NCI-H748 (cell line): ENCODE measurements around the gene MYBPH.

Experiments used
- DNase-seq: peaks from one replicate; lab custom pipeline; 2025; ENCODE audit not compliant: unreplicated experiment; lab: John Stamatoyannopoulos, UW

Gene MYBPH

DNA sequence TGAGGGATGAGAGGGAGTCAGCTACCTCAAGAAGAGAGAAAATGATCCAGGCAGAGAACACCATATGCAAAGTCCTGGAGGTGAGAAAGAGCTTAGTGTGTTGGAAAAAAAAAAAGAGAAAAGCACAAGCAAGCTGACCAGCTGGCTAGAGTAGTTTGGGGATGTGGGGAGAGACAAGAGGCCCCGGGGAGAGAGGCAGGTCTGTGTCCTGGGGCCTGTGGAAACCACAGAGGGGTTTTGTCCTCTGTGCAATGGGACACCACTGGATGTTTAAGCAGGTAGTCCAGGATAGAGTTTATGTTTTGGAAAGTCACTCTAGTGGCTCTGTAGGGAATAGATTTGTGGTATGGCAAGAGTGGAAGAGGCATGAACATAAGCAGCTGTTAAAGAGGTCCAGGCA, 25.3 kb upstream of the MYBPH start:
- DNase-seq, result no peak

DNA sequence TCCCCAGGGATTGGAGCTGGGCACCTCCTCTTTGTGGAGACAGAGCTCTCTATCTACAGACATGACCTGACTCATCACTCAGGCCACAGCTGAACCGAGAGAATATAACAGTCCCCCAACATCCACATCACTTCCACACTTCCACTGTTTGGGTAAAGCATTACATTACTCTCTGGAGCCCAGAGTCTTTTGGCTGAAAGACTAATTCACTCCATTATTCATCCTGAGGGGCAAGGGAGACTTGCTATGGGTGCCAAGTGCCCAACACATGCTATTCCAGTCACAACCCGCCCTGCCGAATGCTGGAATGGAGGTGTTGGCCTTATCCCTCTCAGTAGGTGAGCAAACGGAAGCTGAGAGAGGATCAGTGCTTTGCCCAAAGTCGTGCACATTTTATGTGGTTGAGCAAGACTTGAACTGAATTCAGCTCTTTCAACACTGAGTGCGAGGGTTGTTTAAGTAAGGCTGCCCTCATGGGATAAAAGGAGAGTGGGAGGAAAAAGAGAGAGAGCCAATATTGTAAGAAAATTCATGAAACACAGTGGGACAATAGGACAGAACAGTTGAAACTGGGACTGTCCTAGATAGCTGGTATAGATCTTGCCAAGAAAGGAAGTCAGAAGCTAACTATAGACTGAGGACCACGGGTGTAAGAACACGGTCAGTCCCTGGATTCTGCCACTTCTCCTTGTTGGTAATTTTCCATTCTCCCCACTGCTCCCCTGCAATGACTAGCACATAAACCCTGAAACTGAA, 24.4 kb upstream of the MYBPH start:
- no peak for DNase-seq

DNA sequence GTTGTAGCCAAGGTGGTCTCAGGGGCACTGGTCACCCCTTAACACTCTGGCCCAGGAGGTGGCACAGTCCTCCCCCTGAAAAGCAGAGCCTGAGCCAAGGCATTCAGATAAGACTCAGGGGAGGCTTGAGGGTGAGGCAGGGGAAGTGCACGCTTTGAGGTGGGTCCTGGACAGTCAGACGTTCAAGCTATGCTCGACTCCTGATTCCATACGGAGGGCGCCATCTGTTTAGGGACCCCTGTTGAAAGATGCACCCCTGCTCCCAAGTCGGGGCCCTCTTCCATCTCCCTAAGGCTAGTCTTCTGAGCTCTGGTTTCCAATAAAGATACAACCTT, 23.8 kb upstream of the MYBPH start:
- no peak for DNase-seq

DNA sequence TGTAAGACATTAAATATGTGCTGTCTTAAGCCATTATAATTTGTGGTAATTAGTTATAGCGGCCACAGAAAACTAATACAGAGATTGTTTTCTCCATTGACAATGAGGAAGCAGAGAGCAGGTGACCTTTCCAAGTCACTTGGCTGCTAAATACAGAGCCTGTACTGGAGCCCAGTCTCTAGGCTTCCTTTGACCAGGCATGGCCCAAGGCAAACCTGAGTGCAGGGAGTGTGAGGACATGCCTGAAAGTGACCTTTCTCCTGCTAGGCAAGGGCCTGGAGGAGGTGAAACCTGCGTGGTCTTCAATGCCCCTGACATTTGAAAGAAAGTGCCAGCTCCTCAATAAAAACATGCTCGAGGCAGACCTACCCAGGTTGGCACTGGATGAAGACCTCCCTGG, 23.4 kb upstream of the MYBPH start:
- no peak for DNase-seq

DNA sequence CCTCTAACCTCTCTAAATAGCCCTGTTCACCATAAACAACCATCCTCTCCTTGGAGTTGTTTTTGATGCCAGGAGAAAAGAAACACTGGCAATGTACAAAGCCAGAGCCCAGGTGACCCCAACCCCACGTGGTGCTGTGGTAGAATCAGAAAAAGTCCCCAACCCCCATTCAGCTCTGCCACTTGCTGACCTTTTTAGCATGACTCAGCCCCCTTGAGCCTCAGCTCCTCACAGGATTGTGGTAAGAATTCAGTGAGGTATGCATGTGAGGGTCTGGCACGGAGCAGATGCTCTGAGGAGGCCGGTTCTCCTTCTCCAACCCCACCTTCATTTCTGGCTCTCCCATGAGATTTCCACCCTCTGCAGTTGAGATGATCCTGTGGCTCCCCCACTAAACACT, 22.0 kb upstream of the MYBPH start:
- DNase-seq, result no peak

DNA sequence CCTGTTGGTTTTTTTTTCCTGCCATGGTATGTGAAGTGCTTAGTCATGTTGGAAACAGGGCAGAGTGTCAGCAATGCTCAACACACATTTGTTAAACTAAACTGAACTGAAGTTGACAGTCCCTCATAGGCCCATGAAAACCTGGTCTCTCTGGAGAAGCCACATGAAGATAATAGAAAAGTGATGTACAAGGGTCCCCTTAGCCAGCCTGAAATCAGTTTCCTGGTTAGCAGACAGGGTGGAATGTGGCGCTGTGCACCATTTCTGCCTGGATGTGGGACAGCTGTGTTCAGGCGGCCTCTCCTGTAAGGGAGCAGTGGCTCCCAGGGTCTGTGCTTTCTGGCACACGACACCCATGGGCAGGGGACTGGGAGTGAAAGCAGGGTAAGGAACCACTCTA, 20.7 kb upstream of the MYBPH start:
- DNase-seq, result no peak

DNA sequence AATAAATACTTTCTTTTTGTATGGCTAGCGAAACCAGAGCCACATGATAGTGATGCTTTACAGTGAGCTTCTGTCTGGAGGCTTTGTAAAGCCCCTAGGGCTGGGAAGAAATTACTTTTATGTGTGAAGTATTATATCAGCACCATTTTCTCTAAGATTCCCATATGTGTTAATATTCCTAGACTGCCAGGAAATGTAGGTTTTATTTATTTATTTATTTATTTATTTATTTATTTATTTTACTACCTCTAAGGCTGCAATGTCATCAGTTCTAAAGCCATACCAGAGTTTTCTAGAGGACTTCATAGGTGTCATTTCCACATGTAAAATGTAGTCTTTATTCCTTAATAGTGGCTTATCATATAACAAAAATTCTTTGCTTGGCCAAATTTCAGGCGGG, 15.3 kb upstream of the MYBPH start:
- no peak for DNase-seq

DNA sequence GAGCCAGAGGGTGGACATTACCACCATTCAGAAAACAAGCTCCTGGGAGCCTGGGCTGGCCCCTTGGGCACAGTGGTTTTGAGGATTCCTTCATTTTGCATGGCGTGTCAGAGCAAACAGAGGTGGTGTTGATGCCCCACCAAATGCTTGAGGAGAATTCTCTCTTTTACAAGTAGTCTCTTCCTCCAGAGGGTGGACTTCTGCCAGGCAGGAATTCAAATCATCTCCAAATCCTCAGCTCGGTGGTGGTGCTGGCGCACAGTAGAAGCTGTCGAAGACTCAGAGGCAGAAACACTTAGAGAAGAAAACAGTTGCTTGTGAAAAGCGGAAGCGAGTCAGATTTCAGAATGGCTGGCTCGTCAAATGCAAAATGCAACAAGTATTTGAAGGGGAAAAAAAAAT, 14.3 kb upstream of the MYBPH start:
- no peak for DNase-seq

DNA sequence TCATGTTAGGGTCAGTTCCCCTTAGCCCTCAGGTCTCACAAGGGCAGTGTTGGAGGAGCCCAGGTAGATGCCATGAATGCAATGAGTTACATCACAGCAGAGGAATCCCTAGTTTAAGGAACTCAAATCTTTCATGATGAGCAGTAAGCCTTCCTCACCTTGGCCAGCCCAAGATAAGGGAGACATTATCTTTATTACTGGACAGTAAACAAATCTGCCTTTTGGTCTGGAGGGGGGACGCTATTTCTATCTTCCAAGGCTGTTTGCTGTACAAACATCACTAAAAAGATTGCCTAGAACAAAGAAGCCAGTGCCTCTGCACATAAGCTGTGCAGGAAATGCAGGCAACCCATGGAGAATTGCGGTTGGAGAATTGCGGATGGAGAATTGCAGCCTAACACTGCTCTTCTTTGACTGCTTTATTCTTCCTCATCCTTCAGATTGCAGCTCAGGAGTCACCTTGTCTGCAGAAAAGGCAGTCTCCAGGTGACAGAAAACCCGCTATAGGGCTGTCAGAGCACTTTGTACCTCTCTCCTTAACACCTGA, 13.1 kb upstream of the MYBPH start:
- no peak for DNase-seq

DNA sequence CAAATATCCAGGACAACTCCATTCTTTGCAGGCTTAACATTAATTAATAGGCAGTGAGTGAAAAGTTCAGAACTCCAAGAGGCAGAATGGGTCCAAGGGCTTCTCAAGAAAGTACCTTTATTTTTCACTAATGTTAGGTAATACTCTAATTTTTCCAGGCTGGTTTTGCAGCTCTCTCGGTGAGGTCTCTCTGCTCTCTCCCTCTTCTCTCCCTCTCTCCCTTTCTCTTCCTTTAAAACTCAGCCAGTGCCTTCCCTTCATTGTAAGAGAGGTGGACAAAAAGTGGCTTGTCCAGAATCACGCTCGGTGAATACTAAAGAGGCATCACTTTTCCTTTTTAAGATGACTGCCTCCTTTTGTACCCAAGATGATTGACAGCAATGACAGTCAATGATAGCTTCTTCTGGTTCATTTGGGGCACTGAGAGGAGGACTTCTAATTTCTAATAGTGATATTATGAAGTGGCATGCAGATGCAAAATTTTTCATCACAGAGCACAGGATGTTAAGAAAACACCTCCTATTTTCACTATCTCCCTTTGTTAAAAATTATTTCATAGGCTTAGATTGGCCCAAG, 12.2 kb upstream of the MYBPH start:
- no peak for DNase-seq

DNA sequence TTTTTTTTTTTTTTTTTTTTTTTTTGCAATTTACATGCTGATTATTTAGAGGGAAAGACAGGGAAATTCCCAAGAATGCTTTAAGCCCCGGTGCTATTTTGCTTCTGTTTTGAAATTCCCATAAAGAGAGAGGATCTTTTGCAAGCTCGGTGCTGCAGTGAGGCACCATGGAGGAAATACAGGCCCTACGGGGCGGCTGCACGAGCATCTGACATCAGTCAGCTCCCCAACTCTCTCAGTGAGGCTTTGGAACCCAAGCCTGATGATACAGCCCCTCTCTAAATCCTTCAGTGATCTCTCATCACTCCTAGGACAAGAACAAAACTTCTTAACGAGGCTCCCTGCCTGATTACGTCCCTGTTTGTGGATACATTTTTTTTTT, 11.7 kb upstream of the MYBPH start:
- no peak for DNase-seq

DNA sequence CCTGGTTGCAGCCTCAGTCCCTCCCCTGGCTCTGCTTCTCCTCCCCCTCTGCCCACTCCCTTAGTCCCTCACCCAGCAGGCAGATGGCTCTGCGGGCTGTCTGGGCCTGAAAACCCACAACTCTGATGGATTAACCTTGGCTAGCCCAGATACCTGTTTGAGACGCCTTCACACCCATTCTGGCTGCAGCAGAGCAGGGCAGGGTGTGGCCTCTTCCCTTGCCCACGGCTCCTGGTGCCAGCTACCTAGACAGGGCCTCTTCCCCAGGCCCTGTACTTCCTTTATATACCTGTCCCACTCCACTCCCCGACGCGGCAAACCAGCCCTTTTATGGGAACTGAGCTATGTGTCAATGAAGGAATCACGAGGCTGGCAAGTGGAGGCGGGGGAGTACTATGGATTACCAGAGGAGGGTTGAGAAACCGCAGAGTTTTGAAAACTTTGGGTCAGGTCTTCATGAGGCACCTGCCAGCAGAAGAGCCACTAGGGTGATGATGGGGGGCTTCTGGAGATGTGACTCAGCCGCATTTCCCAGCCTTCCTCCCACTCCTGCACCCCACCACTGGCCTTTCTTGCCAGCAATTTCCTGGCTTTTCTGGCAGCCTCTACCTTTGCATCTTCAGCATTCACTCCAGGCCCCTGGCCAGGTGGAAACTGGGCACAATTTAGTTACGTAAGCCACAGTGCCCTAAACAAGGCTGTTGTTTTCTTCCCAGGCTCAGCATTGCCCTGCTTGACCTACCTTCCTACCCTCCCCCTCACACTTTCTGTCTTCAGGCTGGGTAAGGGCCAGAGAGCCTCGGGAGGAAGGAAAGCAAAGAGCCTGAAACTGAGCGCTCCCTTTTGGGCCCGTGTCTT, 11.0 kb upstream of the MYBPH start, which contains the start of gene CHI3L1:
Gene CHI3L1 (minus strand): TSS at position 259 of the 858 bp plus-strand sequence. CDS start 81 bp downstream, at position 178.
- no peak for DNase-seq

DNA sequence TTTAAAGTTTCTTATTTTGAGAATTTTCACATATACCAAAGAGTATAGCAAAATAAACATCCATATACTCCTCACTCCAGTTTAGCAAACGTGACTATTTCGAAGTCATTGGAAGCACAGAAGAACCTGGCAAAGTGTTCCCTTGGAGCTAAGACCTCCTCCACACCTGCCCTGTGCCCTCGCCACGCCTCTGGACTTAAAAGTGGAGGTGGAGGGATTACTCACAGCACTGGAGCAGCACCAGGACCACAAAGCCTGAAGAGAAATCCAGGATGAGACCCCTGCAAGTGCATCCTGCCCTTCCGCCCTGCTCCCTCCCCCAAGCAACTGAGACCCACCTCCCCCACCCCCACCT, 10.4 kb upstream of the MYBPH start:
- DNase-seq, result no peak

DNA sequence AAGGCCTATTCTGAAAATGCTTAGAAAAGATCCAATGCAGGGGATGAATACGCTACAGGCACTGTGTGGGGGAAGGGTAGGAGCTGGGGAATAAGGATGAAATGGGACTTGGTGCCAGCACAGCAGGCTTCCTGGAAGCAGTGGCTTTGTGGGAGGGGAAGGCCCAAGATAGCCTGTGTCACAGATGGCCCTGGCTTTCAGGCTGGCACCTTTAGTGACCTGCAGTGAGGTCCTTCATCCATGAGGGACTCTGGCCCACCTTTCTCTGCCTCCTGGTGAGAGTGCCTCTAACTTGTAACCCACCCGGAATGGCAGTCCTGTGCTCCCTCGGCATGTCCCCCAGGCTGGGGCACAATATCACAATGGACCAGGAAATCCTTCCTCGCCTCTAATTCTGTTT, 10.0 kb upstream of the MYBPH start:
- no peak for DNase-seq

DNA sequence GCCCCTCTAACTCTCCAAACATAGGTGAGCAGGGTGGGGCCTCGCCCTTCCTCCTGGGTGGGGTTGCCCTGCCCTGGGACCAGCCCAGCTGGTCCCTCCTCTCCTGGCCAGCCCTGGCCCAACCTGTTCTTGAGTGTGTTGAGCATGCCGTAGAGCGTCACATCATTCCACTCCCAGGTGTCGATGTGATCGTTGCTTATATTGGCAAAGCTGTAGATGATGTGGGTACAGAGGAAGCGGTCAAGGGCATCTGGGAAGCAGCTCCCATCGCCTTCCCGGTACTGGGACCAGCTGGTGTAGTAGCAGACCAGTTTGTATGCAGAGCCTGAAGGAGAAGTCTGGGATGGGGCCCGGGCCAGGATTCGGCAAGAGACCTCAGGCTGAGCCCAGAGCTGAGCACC, 9.4 kb upstream of the MYBPH start:
- no peak for DNase-seq

DNA sequence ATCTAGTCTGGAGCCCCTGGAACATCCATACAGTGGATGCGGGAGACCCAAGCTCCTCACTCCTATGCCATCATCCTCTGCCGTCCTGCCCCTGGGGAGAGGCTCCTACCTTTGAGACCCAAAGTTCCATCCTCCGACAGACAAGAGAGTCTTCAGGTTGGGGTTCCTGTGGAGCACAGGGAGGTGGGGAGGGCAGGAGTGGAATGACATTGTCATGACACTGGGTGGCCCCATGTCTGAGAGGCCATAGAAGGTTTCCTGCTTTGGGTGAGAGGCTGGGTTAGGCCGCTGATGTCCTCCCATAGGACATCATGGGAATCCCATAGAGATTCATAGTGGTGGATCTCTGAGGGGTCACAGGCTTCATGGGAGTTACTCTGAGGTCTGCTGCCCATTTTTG, 8.8 kb upstream of the MYBPH start:
- DNase-seq, result no peak

DNA sequence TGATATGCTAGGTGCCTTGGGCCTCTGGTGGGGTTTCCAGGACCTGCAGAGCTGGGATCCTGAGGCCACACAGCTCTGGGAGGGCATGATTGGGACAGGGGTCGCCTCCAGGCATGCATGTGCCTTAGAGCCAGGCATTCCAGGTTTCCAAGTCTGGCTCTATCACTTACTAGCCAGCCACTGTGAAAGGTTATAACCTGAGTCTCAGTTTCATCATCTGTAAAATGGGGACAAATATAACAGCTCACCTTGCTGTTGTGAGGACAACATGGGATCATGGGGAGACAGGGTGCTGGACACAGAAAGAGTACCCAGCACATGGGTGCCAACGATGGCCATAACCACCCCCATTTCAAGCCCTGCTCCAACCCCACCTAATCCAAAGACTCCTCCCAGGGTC, 8.2 kb upstream of the MYBPH start:
- no peak for DNase-seq

DNA sequence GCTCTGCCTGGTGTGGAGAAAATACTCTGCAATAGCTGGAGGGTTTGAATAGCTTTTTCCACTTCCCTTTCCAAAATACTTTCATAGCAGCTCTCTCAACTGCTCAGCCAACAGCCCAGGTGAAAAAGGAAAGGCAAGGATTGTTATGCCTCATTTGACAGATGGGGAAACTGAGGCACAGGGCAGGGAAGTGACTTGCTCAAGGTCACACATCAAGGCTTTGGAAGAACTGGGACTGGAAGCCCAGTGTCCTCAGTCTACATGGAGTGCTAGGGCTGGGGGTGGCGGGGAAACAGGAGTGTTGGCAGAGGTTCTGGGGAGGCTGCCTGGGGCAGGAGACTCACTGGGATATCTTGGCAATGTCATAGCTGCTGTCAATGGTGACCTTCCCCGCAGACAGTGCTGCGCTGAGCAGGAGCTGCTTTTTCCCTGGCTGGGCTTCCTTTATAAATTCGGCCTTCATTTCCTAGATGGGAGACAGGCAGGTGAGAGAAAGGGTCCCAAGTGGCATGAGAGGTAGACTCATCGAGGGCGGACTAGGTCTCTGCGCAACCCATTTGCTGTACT, 6.8 kb upstream of the MYBPH start:
- DNase-seq, result no peak

DNA sequence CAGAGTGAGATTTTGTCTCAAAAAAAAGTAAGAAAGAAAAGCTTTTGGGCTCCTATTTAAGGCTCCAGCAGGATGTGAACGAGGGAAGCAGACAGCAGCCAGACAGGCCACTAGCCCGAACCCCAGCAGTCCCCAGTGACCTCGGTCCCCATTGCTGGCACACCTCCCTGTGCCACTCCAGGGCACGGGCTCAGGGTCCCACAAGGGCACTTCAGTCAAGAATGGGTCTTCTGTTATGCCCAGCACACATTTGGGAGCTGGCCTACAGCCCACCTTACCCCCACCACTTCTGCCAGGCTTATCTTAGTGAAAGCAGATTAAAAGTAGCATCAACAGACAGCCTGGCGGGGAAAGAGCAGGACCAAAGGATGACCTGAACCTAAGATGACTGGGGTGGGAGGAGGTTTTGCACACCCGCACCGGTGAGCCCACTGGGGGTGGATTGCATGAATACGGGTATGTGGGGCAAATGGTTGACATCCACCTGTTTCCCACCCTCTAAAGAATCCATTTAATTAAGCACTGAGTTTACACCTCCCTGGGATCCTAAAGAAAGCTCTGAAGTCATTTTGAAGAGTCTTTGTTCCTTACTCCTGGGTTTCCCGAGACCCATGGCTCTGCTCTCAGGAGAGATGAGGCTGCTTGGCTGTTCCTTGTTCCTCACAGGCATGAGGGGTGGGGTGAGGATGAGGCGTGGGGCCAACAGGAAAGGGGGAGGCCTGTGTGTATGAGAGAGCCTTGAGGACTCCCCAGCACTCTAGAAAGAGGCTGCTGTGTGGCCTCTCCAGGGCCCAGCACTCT, 6.2 kb upstream of the MYBPH start:
- no peak for DNase-seq

DNA sequence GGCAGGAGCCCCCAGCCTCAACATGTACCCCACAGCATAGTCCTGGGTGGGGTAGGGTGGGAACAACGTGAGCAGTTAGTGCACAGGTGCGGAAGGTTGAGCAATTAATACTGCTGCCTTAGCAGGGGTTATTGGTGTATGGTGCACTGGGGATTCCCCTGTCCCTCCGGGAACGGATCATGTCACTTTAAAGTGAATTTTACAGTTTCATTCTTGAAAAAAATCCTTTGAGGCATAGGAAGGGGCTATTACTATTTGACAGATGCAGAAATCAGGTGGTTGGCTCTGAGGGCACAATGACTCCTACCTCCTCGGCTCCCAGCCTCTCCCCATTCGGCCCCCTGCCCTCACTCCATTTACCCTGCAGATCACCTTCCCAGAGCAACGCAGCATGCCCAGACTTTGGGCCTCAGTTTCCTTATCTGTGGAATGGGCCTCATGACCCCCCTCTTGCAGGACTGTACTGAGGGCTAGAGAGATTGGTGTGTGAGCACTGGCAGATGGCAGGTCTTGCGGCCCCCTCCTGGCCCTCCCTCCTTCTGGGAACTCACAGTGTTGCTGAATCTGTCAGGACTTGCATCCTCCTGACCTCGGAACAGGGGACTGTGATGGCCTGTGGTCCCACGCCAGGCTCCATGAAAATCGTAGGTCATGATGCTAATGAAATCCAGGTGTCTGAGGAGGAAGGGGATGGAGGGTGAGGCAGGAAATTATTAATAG, 5.1 kb upstream of the MYBPH start:
- no peak for DNase-seq
